IMR-90 (cell line): Measurements from ENCODE around the gene C4B. TPM values are rescaled to one million over a fixed set of nuclear protein-coding genes. Genes with fewer than 3 reads are reported as not detected.
"Not testable (repeated sequence)": the region's sequence is repeated elsewhere in the genome, so short reads cannot be mapped to it uniquely, and the experiment has no call there.

ENCODE experiments used
- ATAC-seq: fragments of 200-7000 bp; cut with Tn5 transposase; 2 replicates; pipeline ENCODE4 v1.9.1; 2020; ENCODE audit warnings: low read depth, mild to moderate bottlenecking, moderate library complexity
- Bru-seq: library from RNA; stranded (reverse); fragments of 400-500 nt; gene quantifications from one replicate; lab custom pipeline; 2021; lab: Mats Ljungman, UMichigan
- BruChase-seq, 2 experiments: library from RNA; stranded (reverse); fragments of 400-500 nt; gene quantifications; one replicate each; lab custom pipeline; 2021; lab: Mats Ljungman, UMichigan
- BruUV-seq: library from RNA; stranded (reverse); fragments of 400-500 nt; replicated peaks from 2 replicates; lab custom pipeline; 2021; lab: Mats Ljungman, UMichigan
- CTCF ChIA-PET: fragments of 300-600 bp; formaldehyde crosslinking; extraction: SDS; loops from one replicate; lab custom pipeline; 2021; ENCODE audit warnings: antibody characterized with exemption; lab: Yijun Ruan, JAX
- POLR2A ChIA-PET: fragments of 300-600 bp; sonication (Branson Sonifier 250); formaldehyde crosslinking; loops from one replicate; lab custom pipeline; 2022; ENCODE audit warnings: antibody characterized with exemption; ENCODE audit not compliant: unreplicated experiment; lab: Charles Lee
- DNase-seq: peaks from one replicate; pipeline ENCODE4 v3.0.0; 2013
- H2AFZ ChIP-seq: replicated peaks from 2 replicates; pipeline ENCODE3; 2013; ENCODE audit warnings: low read length, mild to moderate bottlenecking; ENCODE audit not compliant: poor library complexity
- H2AK5ac ChIP-seq: 2 replicates; pipeline ENCODE4 v1.6.1; 2013; ENCODE audit warnings: low read depth, low read length, inconsistent platforms
- H2AK9ac ChIP-seq: replicated peaks from 2 replicates; pipeline ENCODE3; 2013; ENCODE audit warnings: mild to moderate bottlenecking, low read depth, low read length, moderate library complexity; ENCODE audit not compliant: poor library complexity
- H2BK120ac ChIP-seq: 2 replicates; pipeline ENCODE4 v1.6.1; 2013; ENCODE audit warnings: low read depth, low read length, inconsistent platforms
- H2BK15ac ChIP-seq: 3 replicates; pipeline ENCODE4 v1.6.1; 2013; ENCODE audit warnings: low read depth, low read length, inconsistent platforms
- H2BK20ac ChIP-seq: 2 replicates; pipeline ENCODE4 v1.6.1; 2013; ENCODE audit warnings: low read depth, mild to moderate bottlenecking, inconsistent platforms, low read length, moderate library complexity
- H2BK5ac ChIP-seq: 2 replicates; pipeline ENCODE4 v1.6.1; 2013; ENCODE audit warnings: mild to moderate bottlenecking, low read depth, low read length, inconsistent platforms; ENCODE audit not compliant: poor library complexity, severe bottlenecking
- H3K14ac ChIP-seq: replicated peaks from 2 replicates; pipeline ENCODE4 v1.6.1; 2013; ENCODE audit warnings: low read depth, low read length, inconsistent platforms
- H3K18ac ChIP-seq: 2 replicates; pipeline ENCODE4 v1.6.1; 2013; ENCODE audit warnings: low read depth, low read length, control low read depth
- H3K23ac ChIP-seq: 2 replicates; pipeline ENCODE4 v1.6.1; 2013; ENCODE audit warnings: low read depth, low read length, inconsistent platforms
- H3K27ac ChIP-seq: 2 replicates; pipeline ENCODE4 v1.5.1; 2013; ENCODE audit warnings: mild to moderate bottlenecking, control low read depth, low read length; ENCODE audit not compliant: insufficient read depth
- H3K27me3 ChIP-seq: 2 replicates; pipeline ENCODE4 v1.6.1; 2013; ENCODE audit warnings: low read length; ENCODE audit not compliant: control insufficient read depth, insufficient read depth
- H3K36me3 ChIP-seq: 2 replicates; pipeline ENCODE4 v1.6.1; 2013; ENCODE audit warnings: low read length, mixed read lengths; ENCODE audit not compliant: control insufficient read depth, insufficient read depth
- H3K4ac ChIP-seq: 2 replicates; pipeline ENCODE4 v1.6.1; 2013; ENCODE audit warnings: low read depth, low read length, inconsistent platforms
- H3K4me1 ChIP-seq: 2 replicates; pipeline ENCODE4 v1.6.1; 2013; ENCODE audit warnings: low read length, mixed read lengths; ENCODE audit not compliant: control insufficient read depth, insufficient read depth
- H3K4me2 ChIP-seq: 2 replicates; pipeline ENCODE4 v1.6.1; 2013; ENCODE audit warnings: low read depth, mild to moderate bottlenecking, control low read depth, low read length, moderate library complexity
- H3K4me3 ChIP-seq: 2 replicates; pipeline ENCODE4 v1.5.1; 2013; ENCODE audit warnings: low read depth, mild to moderate bottlenecking, control low read depth, low read length, moderate library complexity; ENCODE audit not compliant: insufficient read depth
- H3K56ac ChIP-seq: 2 replicates; pipeline ENCODE4 v1.6.1; 2013; ENCODE audit warnings: low read length, inconsistent platforms; ENCODE audit not compliant: insufficient read depth; ENCODE audit errors: extremely low read depth
- H3K79me1 ChIP-seq, 2 experiments: 2 replicates each; pipeline ENCODE4 v1.6.1; 2013; ENCODE audit warnings: low read length in 2 of 2, inconsistent platforms in 1 of 2, low read depth in 1 of 2
- H3K9ac ChIP-seq: 2 replicates; pipeline ENCODE4 v1.6.1; 2013; ENCODE audit warnings: low read depth, low read length, control low read depth
- H3K9me1 ChIP-seq: 2 replicates; pipeline ENCODE4 v1.6.1; 2013; ENCODE audit warnings: low read length, inconsistent platforms; ENCODE audit not compliant: insufficient read depth
- H3K9me3 ChIP-seq: 2 replicates; pipeline ENCODE4 v1.6.1; 2013; ENCODE audit warnings: low read length; ENCODE audit not compliant: control insufficient read depth, insufficient read depth
- H4K20me1 ChIP-seq: 2 replicates; pipeline ENCODE4 v1.6.1; 2013; ENCODE audit warnings: low read length, inconsistent platforms; ENCODE audit not compliant: insufficient read depth
- H4K5ac ChIP-seq: 2 replicates; pipeline ENCODE4 v1.6.1; 2013; ENCODE audit warnings: mild to moderate bottlenecking, low read depth, low read length, control low read depth
- H4K8ac ChIP-seq, 2 experiments: 2 replicates each; pipeline ENCODE4 v1.6.1; 2013; ENCODE audit warnings: low read depth in 2 of 2, low read length in 2 of 2, control low read depth in 1 of 2, inconsistent platforms in 1 of 2
- H4K91ac ChIP-seq: 2 replicates; pipeline ENCODE4 v1.6.1; 2013; ENCODE audit warnings: low read depth, low read length, inconsistent platforms; ENCODE audit not compliant: insufficient read depth
- WGBS, 2 experiments: methylation state at CpG; one replicate each; pipeline versions ENCODE4 v1.1.5 to v1.1.7; 2013; ENCODE audit warnings: missing lambda C conversion rate in 2 of 2; ENCODE audit not compliant: insufficient read length in 1 of 2; ENCODE audit errors: extremely low coverage in 2 of 2; 5-methylcytosine and 5-hydroxymethylcytosine counted together
- dilution Hi-C: fragments of 300-500 bp; cut with HindIII; formaldehyde crosslinking; loops from one replicate; pipeline ENCODE4 v1.14.3; 2018; ENCODE audit warnings: low sequenced_read_pairs; ENCODE audit not compliant: unreplicated experiment
- in situ Hi-C: fragments of 300-500 bp; cut with MboI; formaldehyde crosslinking; loops from 3 replicates; pipeline ENCODE4 v1.14.3; 2019; ENCODE audit warnings: low sequenced_read_pairs, inconsistent platforms, mixed read lengths
- intact Hi-C: fragments of 100-400 bp; cut with micrococcal nuclease; formaldehyde crosslinking; loops from 2 replicates; pipeline ENCODE4 v1.10.0; 2022
- long read RNA-seq: library from polyadenylated mRNA; unstranded; transcript quantifications from one replicate; pipeline ENCODE4 v2.0.0, GENCODE V29; 2021; ENCODE audit not compliant: unreplicated experiment
- polyA plus RNA-seq, 3 experiments: library from polyadenylated mRNA; depleted of rRNA; stranded (reverse); fragments of >200 nt; gene quantifications; 2 replicates each; pipeline ENCODE4 v1.2.3, GENCODE V29; 2012; ENCODE audit warnings: low replicate concordance in 1 of 3
- total RNA-seq: library from RNA; depleted of rRNA; stranded (reverse); fragments of >200 nt; gene quantifications from 2 replicates; pipeline ENCODE4 v1.2.3, GENCODE V29; 2012; rRNA removed

Gene C4B
- total RNA-seq (0.54 and 0.56 TPM in 2 replicates), polyA plus RNA-seq (2012; rRNA removed) (4.2 and 4.4 TPM in 2 replicates), Bru-seq, nascent RNA (percentile 16 among the genes with signal in this experiment), BruChase-seq, experiment 1, labeled RNA remaining after a 6-hour chase (percentile 24 among the genes with signal in this experiment), BruChase-seq, experiment 2, labeled RNA remaining after a 2-hour chase (percentile 19 among the genes with signal in this experiment)
- polyA plus RNA-seq (2012; cell fraction: cytosol; rRNA removed): 2.5 and 4.2 TPM in 2 replicates
- polyA plus RNA-seq (2012; cell fraction: nucleus; rRNA removed; ENCODE audit: low replicate concordance): 16.3 and 64.7 TPM in 2 replicates
- long read RNA-seq, full-length matches to known transcripts: 3 of 15 reads
- long read RNA-seq, partial matches to known transcripts: 11 of 15 reads
- long read RNA-seq, other reads (novel, unspliced or antisense): 1 of 15 reads

GRCh38 chr6:32014547-32014946 lies at the start of gene C4B:
C4B (plus strand) TSS chr6:32014795; CDS start chr6:32014846, 51 bp downstream.
- BruUV-seq, H2BK15ac ChIP-seq, H2AK9ac ChIP-seq, H3K9ac ChIP-seq, H2AK5ac ChIP-seq, H3K9me3 ChIP-seq, H3K18ac ChIP-seq, H2BK120ac ChIP-seq, H3K79me1 ChIP-seq, H4K91ac ChIP-seq, H3K36me3 ChIP-seq, H3K9me1 ChIP-seq, H3K4me1 ChIP-seq, H3K56ac ChIP-seq, H4K8ac ChIP-seq, H3K27me3 ChIP-seq, in situ Hi-C loops, DNase-seq, CTCF ChIA-PET, H2AFZ ChIP-seq, H3K14ac ChIP-seq, H3K4me2 ChIP-seq, H2BK5ac ChIP-seq, H2BK20ac ChIP-seq, POLR2A ChIA-PET, H3K23ac ChIP-seq, H3K4ac ChIP-seq, intact Hi-C loops, H4K5ac ChIP-seq, H3K27ac ChIP-seq, H3K4me3 ChIP-seq, H4K20me1 ChIP-seq, dilution Hi-C loops: not testable (repeated sequence)
- WGBS, 2 experiments: no CpG with 5 or more reads among the region's 6 CpGs
- peak; percentile 54 for ATAC-seq
